GM23338 (cell line): ENCODE data around the gene KMT2C. TPM values are rescaled to one million over a fixed set of nuclear protein-coding genes. Genes with fewer than 3 reads are reported as not detected.

Source experiments
- CREB1 ChIP-seq: fragments of 250-450 bp; sonication (Bioruptor Pico); IDR thresholded peaks from 2 replicates; pipeline ENCODE4 v1.5.0; 2020; ENCODE audit warnings: low read depth, mild to moderate bottlenecking, moderate library complexity
- EZH2 ChIP-seq: fragments of 200-600 bp; sonication (generic); IDR thresholded peaks from one replicate; pipeline ENCODE4 v1.8.0; 2017; ENCODE audit warnings: antibody characterized with exemption, mild to moderate bottlenecking, low read depth; ENCODE audit not compliant: unreplicated experiment
- EZH2phosphoT487 ChIP-seq: fragments of 200-600 bp; sonication (generic); IDR thresholded peaks from one replicate; pipeline ENCODE4 v1.8.1; 2018; ENCODE audit warnings: antibody characterized with exemption; ENCODE audit not compliant: unreplicated experiment
- JUNB ChIP-seq: IDR thresholded peaks from one replicate; pipeline ENCODE4 v1.6.1; 2016; ENCODE audit warnings: antibody characterized with exemption; ENCODE audit not compliant: unreplicated experiment
- POLR2AphosphoS5 ChIP-seq: IDR thresholded peaks from 2 replicates; pipeline ENCODE4 v1.6.1; 2016; ENCODE audit warnings: antibody characterized with exemption, low read depth
- ZNF114 ChIP-seq: fragments of 250-450 bp; sonication (Bioruptor Pico); IDR thresholded peaks from 2 replicates; pipeline ENCODE4 v1.5.0; 2020; ENCODE audit warnings: mild to moderate bottlenecking, moderate library complexity
- ZNF331 ChIP-seq: fragments of 250-450 bp; sonication (Bioruptor Pico); IDR thresholded peaks from 2 replicates; pipeline ENCODE4 v1.5.0; 2020; ENCODE audit warnings: low read depth, mild to moderate bottlenecking, moderate library complexity
- polyA plus RNA-seq: library from polyadenylated mRNA; unstranded; fragments of >200 nt; fragmentation: Nextera tagmentation; extraction: Ambion mirVana; gene quantifications from 2 replicates; pipeline ENCODE4 v1.2.1, GENCODE V29; 2016
- total RNA-seq: library from RNA; depleted of rRNA; stranded (reverse); fragments of >200 nt; shearing (Covaris generic); gene quantifications from 2 replicates; pipeline ENCODE4 v1.2.3, GENCODE V29; 2014
- TF ChIP-seq, protein P1 (sequence below): fragments of 250-450 bp; sonication (Bioruptor Pico); IDR thresholded peaks from 2 replicates; pipeline ENCODE4 v1.5.0; 2020; ENCODE audit warnings: mild to moderate bottlenecking, moderate library complexity
- TF ChIP-seq, protein P2 (sequence below): IDR thresholded peaks from one replicate; pipeline ENCODE4 v1.6.1; 2018; ENCODE audit warnings: antibody characterized with exemption; ENCODE audit not compliant: unreplicated experiment
- TF ChIP-seq, protein P3 (sequence below): IDR thresholded peaks from 2 replicates; pipeline ENCODE4 v1.6.1; 2016; ENCODE audit warnings: antibody characterized with exemption

KMT2C gene
- total and polyA plus RNA-seq, 2 experiments from 2014 or later = 11.4 to 39.0 TPM

DNA sequence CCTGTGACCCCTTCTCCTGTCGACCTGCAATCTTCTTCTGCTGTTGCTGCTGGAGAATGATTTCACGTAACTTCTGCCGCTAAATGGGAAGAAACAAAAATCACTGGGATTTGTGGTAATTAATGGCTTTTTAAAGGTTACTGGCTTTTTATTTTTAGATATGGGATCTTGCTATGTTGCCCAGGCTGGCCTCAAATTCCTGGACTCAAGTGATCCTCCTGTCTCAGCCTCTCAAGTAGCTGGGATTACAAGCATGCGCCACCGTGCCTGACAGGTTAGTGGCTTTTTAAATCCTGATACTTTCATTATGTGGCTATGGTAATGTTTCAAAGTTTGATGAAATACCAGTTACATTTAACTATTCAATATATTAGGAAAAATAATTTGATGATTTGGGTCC lies 255.8 kb downstream of the KMT2C start (continued):
- TF ChIP-seq, protein P1, sequence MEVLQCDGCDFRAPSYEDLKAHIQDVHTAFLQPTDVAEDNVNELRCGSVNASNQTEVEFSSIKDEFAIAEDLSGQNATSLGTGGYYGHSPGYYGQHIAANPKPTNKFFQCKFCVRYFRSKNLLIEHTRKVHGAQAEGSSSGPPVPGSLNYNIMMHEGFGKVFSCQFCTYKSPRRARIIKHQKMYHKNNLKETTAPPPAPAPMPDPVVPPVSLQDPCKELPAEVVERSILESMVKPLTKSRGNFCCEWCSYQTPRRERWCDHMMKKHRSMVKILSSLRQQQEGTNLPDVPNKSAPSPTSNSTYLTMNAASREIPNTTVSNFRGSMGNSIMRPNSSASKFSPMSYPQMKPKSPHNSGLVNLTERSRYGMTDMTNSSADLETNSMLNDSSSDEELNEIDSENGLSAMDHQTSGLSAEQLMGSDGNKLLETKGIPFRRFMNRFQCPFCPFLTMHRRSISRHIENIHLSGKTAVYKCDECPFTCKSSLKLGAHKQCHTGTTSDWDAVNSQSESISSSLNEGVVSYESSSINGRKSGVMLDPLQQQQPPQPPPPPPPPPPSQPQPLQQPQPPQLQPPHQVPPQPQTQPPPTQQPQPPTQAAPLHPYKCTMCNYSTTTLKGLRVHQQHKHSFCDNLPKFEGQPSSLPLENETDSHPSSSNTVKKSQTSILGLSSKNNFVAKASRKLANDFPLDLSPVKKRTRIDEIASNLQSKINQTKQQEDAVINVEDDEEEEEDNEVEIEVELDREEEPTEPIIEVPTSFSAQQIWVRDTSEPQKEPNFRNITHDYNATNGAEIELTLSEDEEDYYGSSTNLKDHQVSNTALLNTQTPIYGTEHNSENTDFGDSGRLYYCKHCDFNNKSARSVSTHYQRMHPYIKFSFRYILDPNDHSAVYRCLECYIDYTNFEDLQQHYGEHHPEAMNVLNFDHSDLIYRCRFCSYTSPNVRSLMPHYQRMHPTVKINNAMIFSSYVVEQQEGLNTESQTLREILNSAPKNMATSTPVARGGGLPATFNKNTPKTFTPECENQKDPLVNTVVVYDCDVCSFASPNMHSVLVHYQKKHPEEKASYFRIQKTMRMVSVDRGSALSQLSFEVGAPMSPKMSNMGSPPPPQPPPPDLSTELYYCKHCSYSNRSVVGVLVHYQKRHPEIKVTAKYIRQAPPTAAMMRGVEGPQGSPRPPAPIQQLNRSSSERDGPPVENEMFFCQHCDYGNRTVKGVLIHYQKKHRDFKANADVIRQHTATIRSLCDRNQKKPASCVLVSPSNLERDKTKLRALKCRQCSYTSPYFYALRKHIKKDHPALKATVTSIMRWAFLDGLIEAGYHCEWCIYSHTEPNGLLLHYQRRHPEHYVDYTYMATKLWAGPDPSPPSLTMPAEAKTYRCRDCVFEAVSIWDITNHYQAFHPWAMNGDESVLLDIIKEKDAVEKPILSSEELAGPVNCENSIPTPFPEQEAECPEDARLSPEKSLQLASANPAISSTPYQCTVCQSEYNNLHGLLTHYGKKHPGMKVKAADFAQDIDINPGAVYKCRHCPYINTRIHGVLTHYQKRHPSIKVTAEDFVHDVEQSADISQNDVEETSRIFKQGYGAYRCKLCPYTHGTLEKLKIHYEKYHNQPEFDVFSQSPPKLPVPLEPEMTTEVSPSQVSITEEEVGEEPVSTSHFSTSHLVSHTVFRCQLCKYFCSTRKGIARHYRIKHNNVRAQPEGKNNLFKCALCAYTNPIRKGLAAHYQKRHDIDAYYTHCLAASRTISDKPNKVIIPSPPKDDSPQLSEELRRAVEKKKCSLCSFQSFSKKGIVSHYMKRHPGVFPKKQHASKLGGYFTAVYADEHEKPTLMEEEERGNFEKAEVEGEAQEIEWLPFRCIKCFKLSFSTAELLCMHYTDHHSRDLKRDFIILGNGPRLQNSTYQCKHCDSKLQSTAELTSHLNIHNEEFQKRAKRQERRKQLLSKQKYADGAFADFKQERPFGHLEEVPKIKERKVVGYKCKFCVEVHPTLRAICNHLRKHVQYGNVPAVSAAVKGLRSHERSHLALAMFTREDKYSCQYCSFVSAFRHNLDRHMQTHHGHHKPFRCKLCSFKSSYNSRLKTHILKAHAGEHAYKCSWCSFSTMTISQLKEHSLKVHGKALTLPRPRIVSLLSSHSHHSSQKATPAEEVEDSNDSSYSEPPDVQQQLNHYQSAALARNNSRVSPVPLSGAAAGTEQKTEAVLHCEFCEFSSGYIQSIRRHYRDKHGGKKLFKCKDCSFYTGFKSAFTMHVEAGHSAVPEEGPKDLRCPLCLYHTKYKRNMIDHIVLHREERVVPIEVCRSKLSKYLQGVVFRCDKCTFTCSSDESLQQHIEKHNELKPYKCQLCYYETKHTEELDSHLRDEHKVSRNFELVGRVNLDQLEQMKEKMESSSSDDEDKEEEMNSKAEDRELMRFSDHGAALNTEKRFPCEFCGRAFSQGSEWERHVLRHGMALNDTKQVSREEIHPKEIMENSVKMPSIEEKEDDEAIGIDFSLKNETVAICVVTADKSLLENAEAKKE = no peak
- no peak for TF ChIP-seq EZH2
- TF ChIP-seq, protein P2, sequence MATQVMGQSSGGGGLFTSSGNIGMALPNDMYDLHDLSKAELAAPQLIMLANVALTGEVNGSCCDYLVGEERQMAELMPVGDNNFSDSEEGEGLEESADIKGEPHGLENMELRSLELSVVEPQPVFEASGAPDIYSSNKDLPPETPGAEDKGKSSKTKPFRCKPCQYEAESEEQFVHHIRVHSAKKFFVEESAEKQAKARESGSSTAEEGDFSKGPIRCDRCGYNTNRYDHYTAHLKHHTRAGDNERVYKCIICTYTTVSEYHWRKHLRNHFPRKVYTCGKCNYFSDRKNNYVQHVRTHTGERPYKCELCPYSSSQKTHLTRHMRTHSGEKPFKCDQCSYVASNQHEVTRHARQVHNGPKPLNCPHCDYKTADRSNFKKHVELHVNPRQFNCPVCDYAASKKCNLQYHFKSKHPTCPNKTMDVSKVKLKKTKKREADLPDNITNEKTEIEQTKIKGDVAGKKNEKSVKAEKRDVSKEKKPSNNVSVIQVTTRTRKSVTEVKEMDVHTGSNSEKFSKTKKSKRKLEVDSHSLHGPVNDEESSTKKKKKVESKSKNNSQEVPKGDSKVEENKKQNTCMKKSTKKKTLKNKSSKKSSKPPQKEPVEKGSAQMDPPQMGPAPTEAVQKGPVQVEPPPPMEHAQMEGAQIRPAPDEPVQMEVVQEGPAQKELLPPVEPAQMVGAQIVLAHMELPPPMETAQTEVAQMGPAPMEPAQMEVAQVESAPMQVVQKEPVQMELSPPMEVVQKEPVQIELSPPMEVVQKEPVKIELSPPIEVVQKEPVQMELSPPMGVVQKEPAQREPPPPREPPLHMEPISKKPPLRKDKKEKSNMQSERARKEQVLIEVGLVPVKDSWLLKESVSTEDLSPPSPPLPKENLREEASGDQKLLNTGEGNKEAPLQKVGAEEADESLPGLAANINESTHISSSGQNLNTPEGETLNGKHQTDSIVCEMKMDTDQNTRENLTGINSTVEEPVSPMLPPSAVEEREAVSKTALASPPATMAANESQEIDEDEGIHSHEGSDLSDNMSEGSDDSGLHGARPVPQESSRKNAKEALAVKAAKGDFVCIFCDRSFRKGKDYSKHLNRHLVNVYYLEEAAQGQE = no peak
- TF ChIP-seq CREB1 = no peak
- no peak for TF ChIP-seq ZNF331 (CRISPR knock-in tag)
- TF ChIP-seq JUNB = no peak
- TF ChIP-seq, protein P3, sequence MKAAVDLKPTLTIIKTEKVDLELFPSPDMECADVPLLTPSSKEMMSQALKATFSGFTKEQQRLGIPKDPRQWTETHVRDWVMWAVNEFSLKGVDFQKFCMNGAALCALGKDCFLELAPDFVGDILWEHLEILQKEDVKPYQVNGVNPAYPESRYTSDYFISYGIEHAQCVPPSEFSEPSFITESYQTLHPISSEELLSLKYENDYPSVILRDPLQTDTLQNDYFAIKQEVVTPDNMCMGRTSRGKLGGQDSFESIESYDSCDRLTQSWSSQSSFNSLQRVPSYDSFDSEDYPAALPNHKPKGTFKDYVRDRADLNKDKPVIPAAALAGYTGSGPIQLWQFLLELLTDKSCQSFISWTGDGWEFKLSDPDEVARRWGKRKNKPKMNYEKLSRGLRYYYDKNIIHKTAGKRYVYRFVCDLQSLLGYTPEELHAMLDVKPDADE = no peak
- TF ChIP-seq EZH2phosphoT487 = no peak
- no peak for TF ChIP-seq ZNF114 (CRISPR knock-in tag)
- no peak for TF ChIP-seq POLR2AphosphoS5
